Adrenal gland (tissue), 5 donors: Measurements from ENCODE around the gene CACUL1.

Experiments used
- CTCF ChIP-seq, 6 experiments: fragments of 450-650 bp in 4 of 6; fragments of 200-600 bp in 2 of 6; sonication (generic) in 1 of 6; IDR thresholded peaks; 1 replicate in 5 of 6; 2 replicates in 1 of 6; pipeline versions ENCODE4 v1.5.1 to v1.8.0; 2016 to 2021; ENCODE audit warnings: antibody characterized with exemption in 6 of 6, mild to moderate bottlenecking in 2 of 6, moderate library complexity in 1 of 6
- POLR2A ChIP-seq, 2 donors: fragments of 450-650 bp; IDR thresholded peaks; one replicate each; pipeline ENCODE4 v1.6.1; 2017; ENCODE audit warnings: antibody characterized with exemption in 2 of 2, mild to moderate bottlenecking in 2 of 2, moderate library complexity in 1 of 2
- donor health status: DM: no; HTN: no; CAD: no.

- TF ChIP-seq CTCF (IDR thresholded peaks at IDR 0.05) (no peak), POLR2A (IDR thresholded peaks at IDR 0.05) (no peak)
These were observed 53.0 kb downstream of the CACUL1 start for GRCh38 chr10:118701529-118702323.
